SU-DHL-6 (cell line): ENCODE data around the gene TFF1.

ENCODE experiments used
- H2AFZ ChIP-seq: fragments of 200-600 bp; sonication (generic); 2 replicates; pipeline ENCODE4 v1.6.1; 2014; ENCODE audit warnings: low read depth, mild to moderate bottlenecking, moderate library complexity, mixed read lengths, antibody characterized with exemption, low read length; ENCODE audit not compliant: severe bottlenecking
- H3F3A ChIP-seq: fragments of 200-600 bp; shearing (Covaris generic); 2 replicates; pipeline ENCODE4 v1.6.0; 2016; ENCODE audit warnings: antibody characterized with exemption, mild to moderate bottlenecking; ENCODE audit not compliant: insufficient read depth
- H3K27ac ChIP-seq: fragments of 200-600 bp; sonication (generic); 2 replicates; pipeline ENCODE4 v1.5.1; 2016; ENCODE audit warnings: low read depth, mild to moderate bottlenecking, low read length, moderate library complexity, mixed read lengths
- H3K27me3 ChIP-seq: fragments of 200-600 bp; sonication (generic), shearing (Covaris generic); 2 replicates; pipeline ENCODE4 v1.6.0; 2014; ENCODE audit warnings: mild to moderate bottlenecking, low read length
- H3K36me3 ChIP-seq: fragments of 200-600 bp; sonication (generic); 2 replicates; pipeline ENCODE4 v1.6.1; 2014; ENCODE audit warnings: mild to moderate bottlenecking, low read length, mixed read lengths
- H3K4me2 ChIP-seq: fragments of 300-600, 200-600 bp; shearing (Covaris generic), sonication (generic); 2 replicates; pipeline ENCODE4 v1.6.0; 2014; ENCODE audit warnings: low read length, low read depth, mild to moderate bottlenecking; ENCODE audit not compliant: poor library complexity, severe bottlenecking
- H3K4me3 ChIP-seq: fragments of 200-600 bp; sonication (generic); 2 replicates; pipeline ENCODE4 v1.5.1; 2014; ENCODE audit warnings: antibody characterized with exemption, low read length, mild to moderate bottlenecking, mixed read lengths; ENCODE audit not compliant: insufficient read depth, poor library complexity, severe bottlenecking
- H3K79me2 ChIP-seq: fragments of 200-600 bp; sonication (generic); 2 replicates; pipeline ENCODE4 v1.6.1; 2014; ENCODE audit warnings: mild to moderate bottlenecking, low read length, moderate library complexity; ENCODE audit not compliant: insufficient read depth
- H3K9ac ChIP-seq: fragments of 200-600 bp; sonication (generic); 2 replicates; pipeline ENCODE4 v1.7.0; 2014; ENCODE audit warnings: mild to moderate bottlenecking, low read length
- H3K9me2 ChIP-seq: fragments of 200-600 bp; sonication (generic); replicated peaks from 2 replicates; pipeline ENCODE4 v1.6.1; 2014; ENCODE audit warnings: low read length; ENCODE audit not compliant: insufficient read depth
- H3K9me3 ChIP-seq: fragments of 200-600 bp; sonication (generic); 2 replicates; pipeline ENCODE4 v1.6.1; 2014; ENCODE audit warnings: low read length, mixed read lengths; ENCODE audit not compliant: insufficient read depth
- H4K20me1 ChIP-seq: fragments of 200-600 bp; sonication (generic); 2 replicates; pipeline ENCODE4 v1.6.1; 2014; ENCODE audit warnings: low read depth, mild to moderate bottlenecking, antibody characterized with exemption, low read length, moderate library complexity, mixed read lengths
- EZH2phosphoT487 ChIP-seq: fragments of 200-600 bp; sonication (generic), shearing (Covaris generic); conservative IDR thresholded peaks from 2 replicates; pipeline ENCODE4 v1.6.1; 2018; ENCODE audit warnings: mild to moderate bottlenecking, antibody characterized with exemption, low read length, moderate library complexity, mixed read lengths
- TF ChIP-seq, protein P1 (sequence below): fragments of 200-600 bp; sonication (generic); IDR thresholded peaks from one replicate; pipeline ENCODE4 v1.5.1; 2017; ENCODE audit warnings: antibody characterized with exemption, mild to moderate bottlenecking, low read length, moderate library complexity; ENCODE audit not compliant: insufficient read depth, poor library complexity, severe bottlenecking

Gene TFF1

DNA sequence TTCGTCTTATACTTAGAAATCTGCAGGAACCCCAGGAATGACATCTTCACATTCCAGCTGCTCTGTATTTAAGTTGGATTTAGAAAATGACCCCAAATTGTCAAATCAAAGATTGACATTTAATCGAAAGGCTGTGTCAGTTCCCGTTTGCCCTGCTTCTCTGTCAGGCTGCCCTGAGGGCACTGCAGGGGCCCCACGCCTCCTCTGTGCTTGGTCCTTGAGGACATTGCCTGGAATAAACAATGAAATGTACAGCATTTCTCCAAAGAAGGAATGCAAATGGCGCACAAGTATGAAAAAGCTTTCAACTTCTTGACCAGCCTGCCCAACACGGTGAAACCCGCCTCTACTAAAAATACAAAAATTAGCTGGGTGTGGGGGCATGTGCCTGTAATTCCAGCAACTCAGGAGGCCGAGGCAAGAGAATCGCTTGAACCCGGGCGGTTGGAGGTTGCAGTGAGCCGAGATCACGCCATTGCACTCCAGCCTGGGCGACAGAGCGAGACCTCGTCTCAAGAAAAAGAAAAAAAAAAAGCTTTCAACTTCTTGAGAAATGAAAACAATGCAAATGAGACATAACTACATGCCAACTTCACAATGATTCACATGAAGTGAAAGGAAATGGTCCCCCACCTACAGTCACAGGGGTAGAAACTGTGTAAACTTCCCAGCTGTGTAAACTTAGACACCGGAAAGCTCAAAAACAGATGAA is 26.6 kb upstream of the TFF1 start:
- no peak overlapping the region for H3K9ac ChIP-seq
- H3K4me2 ChIP-seq: no peak overlapping the region
- H3K79me2 ChIP-seq: no peaks in the 10 kb centered on the region
- H3K27me3 ChIP-seq: no peaks in the 10 kb centered on the region
- H2AFZ ChIP-seq: no peak overlapping the region
- H3K9me2 ChIP-seq: no peaks in the 10 kb centered on the region
- H3K36me3 ChIP-seq: no peaks in the 10 kb centered on the region
- no peak overlapping the region for H3K4me3 ChIP-seq
- no peaks in the 10 kb centered on the region for H4K20me1 ChIP-seq
- no peaks in the 10 kb centered on the region for H3K9me3 ChIP-seq
- H3K27ac ChIP-seq: no peak overlapping the region
- no peaks in the 10 kb centered on the region for H3F3A ChIP-seq
- TF ChIP-seq EZH2phosphoT487: no peak

- Histone ChIP-seq H3K9me3 (no peaks in the 10 kb centered on the region), H2AFZ (no peak overlapping the region), H3F3A (no peaks in the 10 kb centered on the region), H3K36me3 (no peaks in the 10 kb centered on the region), H3K27ac (no peak overlapping the region), H3K27me3 (no peaks in the 10 kb centered on the region), H3K9ac (no peak overlapping the region), H4K20me1 (no peaks in the 10 kb centered on the region), H3K9me2 (no peaks in the 10 kb centered on the region), H3K4me2 (no peak overlapping the region), H3K4me3 (no peak overlapping the region), H3K79me2 (no peaks in the 10 kb centered on the region)
- TF ChIP-seq, protein P1, sequence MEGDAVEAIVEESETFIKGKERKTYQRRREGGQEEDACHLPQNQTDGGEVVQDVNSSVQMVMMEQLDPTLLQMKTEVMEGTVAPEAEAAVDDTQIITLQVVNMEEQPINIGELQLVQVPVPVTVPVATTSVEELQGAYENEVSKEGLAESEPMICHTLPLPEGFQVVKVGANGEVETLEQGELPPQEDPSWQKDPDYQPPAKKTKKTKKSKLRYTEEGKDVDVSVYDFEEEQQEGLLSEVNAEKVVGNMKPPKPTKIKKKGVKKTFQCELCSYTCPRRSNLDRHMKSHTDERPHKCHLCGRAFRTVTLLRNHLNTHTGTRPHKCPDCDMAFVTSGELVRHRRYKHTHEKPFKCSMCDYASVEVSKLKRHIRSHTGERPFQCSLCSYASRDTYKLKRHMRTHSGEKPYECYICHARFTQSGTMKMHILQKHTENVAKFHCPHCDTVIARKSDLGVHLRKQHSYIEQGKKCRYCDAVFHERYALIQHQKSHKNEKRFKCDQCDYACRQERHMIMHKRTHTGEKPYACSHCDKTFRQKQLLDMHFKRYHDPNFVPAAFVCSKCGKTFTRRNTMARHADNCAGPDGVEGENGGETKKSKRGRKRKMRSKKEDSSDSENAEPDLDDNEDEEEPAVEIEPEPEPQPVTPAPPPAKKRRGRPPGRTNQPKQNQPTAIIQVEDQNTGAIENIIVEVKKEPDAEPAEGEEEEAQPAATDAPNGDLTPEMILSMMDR: no peak
- TF ChIP-seq EZH2phosphoT487: no peak
Measured at GRCh38 chr21:42391297-42391696, 25.0 kb upstream of the TFF1 start.

DNA sequence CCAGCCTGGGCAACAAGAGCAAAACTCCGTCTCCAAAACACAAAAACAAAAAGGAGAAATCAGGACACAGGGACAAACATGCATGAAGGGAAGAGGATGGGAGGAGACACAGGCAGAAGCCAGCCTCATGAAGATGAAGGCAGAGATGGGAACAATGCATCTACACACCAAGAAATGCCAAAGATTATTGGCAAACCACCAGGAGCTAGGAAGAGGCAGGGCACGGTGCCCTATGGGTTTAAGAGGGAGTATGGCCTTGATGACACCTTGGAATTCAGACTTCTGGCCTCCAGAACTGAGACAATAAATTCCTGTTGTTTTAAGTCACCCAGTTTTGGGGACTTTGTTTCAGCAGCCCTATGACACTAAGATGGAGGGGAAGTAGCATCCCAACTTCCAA is 24.4 kb upstream of the TFF1 start:
- Histone ChIP-seq H3K79me2 (no peaks in the 10 kb centered on the region), H3K4me2 (no peak overlapping the region), H3K9me2 (no peaks in the 10 kb centered on the region), H3K9me3 (no peaks in the 10 kb centered on the region), H3K9ac (no peak overlapping the region), H3K4me3 (no peak overlapping the region), H3K27me3 (no peaks in the 10 kb centered on the region), H3K36me3 (no peaks in the 10 kb centered on the region), H3F3A (no peaks in the 10 kb centered on the region), H4K20me1 (no peaks in the 10 kb centered on the region), H2AFZ (no peak overlapping the region), H3K27ac (no peak overlapping the region)
- TF ChIP-seq, protein P1: no peak
- TF ChIP-seq EZH2phosphoT487: no peak

- no peaks in the 10 kb centered on the region for H3F3A ChIP-seq
- no peak for TF ChIP-seq EZH2phosphoT487
- TF ChIP-seq, protein P1: no peak
- no peaks in the 10 kb centered on the region for H3K27me3 ChIP-seq
- H3K4me2 ChIP-seq: no peak overlapping the region
- no peaks in the 10 kb centered on the region for H3K79me2 ChIP-seq
- no peak overlapping the region for H3K4me3 ChIP-seq
- H3K9ac ChIP-seq: no peak overlapping the region
- H3K9me3 ChIP-seq: no peaks in the 10 kb centered on the region
- H3K9me2 ChIP-seq: no peaks in the 10 kb centered on the region
- H4K20me1 ChIP-seq: no peaks in the 10 kb centered on the region
- H3K36me3 ChIP-seq: no peaks in the 10 kb centered on the region
- H3K27ac ChIP-seq: no peak overlapping the region
- no peak overlapping the region for H2AFZ ChIP-seq
Measured at GRCh38 chr21:42390193-42390592, 23.9 kb upstream of the TFF1 start.
